DND-41 (cell line): ENCODE results near the gene TSPEAR.
"Not testable (repeated sequence)": the region's sequence is repeated elsewhere in the genome, so short reads cannot be mapped to it uniquely, and the experiment has no call there.

Source experiments
- ATAC-seq: fragments of 200-7000 bp; cut with Tn5 transposase; 3 replicates; pipeline ENCODE4 v1.9.1; 2021; ENCODE audit warnings: low read depth; ENCODE audit not compliant: insufficient read depth
- DNase-seq: peaks from one replicate; pipeline ENCODE4 v3.0.0-alpha.2; 2020
- H2AFZ ChIP-seq: 2 replicates; pipeline ENCODE4 v1.6.0; 2012; ENCODE audit warnings: low read depth, low read length
- H3K27ac ChIP-seq: 2 replicates; pipeline ENCODE4 v1.5.1; 2012; ENCODE audit warnings: low read length, inconsistent platforms
- H3K27me3 ChIP-seq: fragments of 200-600 bp; sonication (generic); 2 replicates; pipeline ENCODE4 v1.6.0; 2012; ENCODE audit warnings: low read length, mild to moderate bottlenecking, inconsistent platforms; ENCODE audit not compliant: insufficient read depth, poor library complexity
- H3K36me3 ChIP-seq: 2 replicates; pipeline ENCODE4 v1.5.1; 2012; ENCODE audit warnings: low read length, inconsistent platforms; ENCODE audit not compliant: insufficient read depth
- H3K4me1 ChIP-seq: 2 replicates; pipeline ENCODE4 v1.5.1; 2012; ENCODE audit warnings: mild to moderate bottlenecking, low read length; ENCODE audit not compliant: insufficient read depth
- H3K4me2 ChIP-seq: 2 replicates; pipeline ENCODE4 v1.6.0; 2012; ENCODE audit warnings: mild to moderate bottlenecking, moderate library complexity, low read length, inconsistent platforms; ENCODE audit not compliant: insufficient read depth
- H3K4me3 ChIP-seq, 2 experiments: fragments of 200-600 bp in 1 of 2; shearing (Covaris generic) in 1 of 2; 2 replicates each; pipeline ENCODE4 v1.5.1; 2012 to 2016; ENCODE audit warnings: inconsistent platforms in 2 of 2, low read length in 2 of 2, mild to moderate bottlenecking in 2 of 2, low read depth in 1 of 2, moderate library complexity in 1 of 2
- H3K79me2 ChIP-seq: 2 replicates; pipeline ENCODE4 v1.6.0; 2012; ENCODE audit warnings: low read length, inconsistent platforms; ENCODE audit not compliant: insufficient read depth
- H3K9ac ChIP-seq: 2 replicates; pipeline ENCODE4 v1.6.0; 2012; ENCODE audit warnings: low read depth, mild to moderate bottlenecking, inconsistent platforms, low read length, moderate library complexity
- H3K9me3 ChIP-seq: 2 replicates; pipeline ENCODE4 v1.5.1; 2012; ENCODE audit warnings: low read length, moderate library complexity, mild to moderate bottlenecking, inconsistent platforms; ENCODE audit not compliant: insufficient read depth, severe bottlenecking
- H4K20me1 ChIP-seq: 2 replicates; pipeline ENCODE4 v1.6.0; 2012; ENCODE audit warnings: low read length; ENCODE audit not compliant: insufficient read depth
- EZH2 ChIP-seq: IDR thresholded peaks from 3 replicates; pipeline ENCODE4 v1.6.1; 2012; ENCODE audit warnings: borderline replicate concordance, low read depth, mild to moderate bottlenecking, moderate library complexity, low read length, inconsistent platforms; ENCODE audit not compliant: severe bottlenecking
- TF ChIP-seq, protein P1 (sequence below): IDR thresholded peaks from 2 replicates; pipeline ENCODE4 v1.5.1; 2012; ENCODE audit warnings: borderline replicate concordance, low read length, moderate library complexity, mild to moderate bottlenecking; ENCODE audit not compliant: poor library complexity, severe bottlenecking; ENCODE audit errors: extremely low read depth

TSPEAR gene

DNA sequence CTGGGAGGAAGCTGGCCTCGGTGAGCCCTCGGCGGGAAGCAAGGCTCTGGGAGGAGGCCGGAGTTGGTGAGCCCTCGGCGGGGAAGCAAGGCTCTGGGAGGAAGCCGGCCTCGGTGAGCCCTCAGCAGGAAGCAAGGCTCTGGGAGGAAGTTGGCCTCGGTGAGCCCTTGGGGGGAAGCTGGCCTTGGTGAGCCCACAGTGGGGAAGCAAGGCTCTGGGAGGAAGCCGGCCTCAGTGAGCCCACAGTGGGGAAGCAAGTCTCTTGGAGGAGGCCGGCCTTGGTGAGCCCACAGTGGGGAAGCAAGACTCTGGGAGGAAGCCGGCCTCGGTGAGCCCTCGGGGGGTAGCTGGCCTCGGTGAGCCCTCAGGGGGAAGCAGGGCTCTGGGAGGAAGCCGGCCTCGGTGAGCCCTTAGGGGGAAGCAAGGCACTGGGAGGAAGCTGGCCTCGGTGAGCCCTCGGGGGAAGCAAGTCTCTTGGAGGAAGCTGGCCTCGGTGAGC lies 207.4 kb downstream of the TSPEAR start:
- no peak overlapping the region for H2AFZ ChIP-seq
- no peaks in the 10 kb centered on the region for H3K36me3 ChIP-seq
- no peak for DNase-seq
- ATAC-seq = no peak
- no peak overlapping the region for H3K27ac ChIP-seq
- no peaks in the 10 kb centered on the region for H3K79me2 ChIP-seq
- TF ChIP-seq EZH2 = no peak
- TF ChIP-seq, protein P1, sequence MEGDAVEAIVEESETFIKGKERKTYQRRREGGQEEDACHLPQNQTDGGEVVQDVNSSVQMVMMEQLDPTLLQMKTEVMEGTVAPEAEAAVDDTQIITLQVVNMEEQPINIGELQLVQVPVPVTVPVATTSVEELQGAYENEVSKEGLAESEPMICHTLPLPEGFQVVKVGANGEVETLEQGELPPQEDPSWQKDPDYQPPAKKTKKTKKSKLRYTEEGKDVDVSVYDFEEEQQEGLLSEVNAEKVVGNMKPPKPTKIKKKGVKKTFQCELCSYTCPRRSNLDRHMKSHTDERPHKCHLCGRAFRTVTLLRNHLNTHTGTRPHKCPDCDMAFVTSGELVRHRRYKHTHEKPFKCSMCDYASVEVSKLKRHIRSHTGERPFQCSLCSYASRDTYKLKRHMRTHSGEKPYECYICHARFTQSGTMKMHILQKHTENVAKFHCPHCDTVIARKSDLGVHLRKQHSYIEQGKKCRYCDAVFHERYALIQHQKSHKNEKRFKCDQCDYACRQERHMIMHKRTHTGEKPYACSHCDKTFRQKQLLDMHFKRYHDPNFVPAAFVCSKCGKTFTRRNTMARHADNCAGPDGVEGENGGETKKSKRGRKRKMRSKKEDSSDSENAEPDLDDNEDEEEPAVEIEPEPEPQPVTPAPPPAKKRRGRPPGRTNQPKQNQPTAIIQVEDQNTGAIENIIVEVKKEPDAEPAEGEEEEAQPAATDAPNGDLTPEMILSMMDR = no peak
- H3K4me1 ChIP-seq = no peaks in the 10 kb centered on the region
- no peak overlapping the region for H3K9ac ChIP-seq
- no peak overlapping the region for H3K4me2 ChIP-seq
- no peak overlapping the region for H3K4me3 ChIP-seq
- H3K27me3 ChIP-seq = no peaks in the 10 kb centered on the region
- no peaks in the 10 kb centered on the region for H3K9me3 ChIP-seq
- no peaks in the 10 kb centered on the region; the same call in 1 of the 2 replicates for H4K20me1 ChIP-seq

- not testable (repeated sequence) for H4K20me1 ChIP-seq, H3K4me3 ChIP-seq, H3K79me2 ChIP-seq, H3K36me3 ChIP-seq, H3K4me1 ChIP-seq, H2AFZ ChIP-seq, H3K9ac ChIP-seq, H3K9me3 ChIP-seq, DNase-seq, H3K4me2 ChIP-seq, ATAC-seq, H3K27me3 ChIP-seq, H3K27ac ChIP-seq
Observed at GRCh38 chr21:44503006-44503889, 208.1 kb downstream of the TSPEAR start.

- Histone ChIP-seq H2AFZ (no peak overlapping the region), H3K4me1 (no peaks in the 10 kb centered on the region), H3K4me3 (no peak overlapping the region), H3K27ac (no peak overlapping the region), H3K79me2 (no peaks in the 10 kb centered on the region), H3K27me3 (peaks cover 4% of the 10 kb centered on the region), H3K4me2 (no peak overlapping the region), H3K9me3 (no peaks in the 10 kb centered on the region), H3K9ac (no peak overlapping the region), H3K36me3 (no peaks in the 10 kb centered on the region), H4K20me1 (no peaks in the 10 kb centered on the region; the same call in 1 of the 2 replicates)
- TF ChIP-seq EZH2 = no peak
- TF ChIP-seq, protein P1 = no peak
- DNase-seq (no peak), ATAC-seq (no peak)
Observed at GRCh38 chr21:44502171-44502958, 209.0 kb downstream of the TSPEAR start.

DNA sequence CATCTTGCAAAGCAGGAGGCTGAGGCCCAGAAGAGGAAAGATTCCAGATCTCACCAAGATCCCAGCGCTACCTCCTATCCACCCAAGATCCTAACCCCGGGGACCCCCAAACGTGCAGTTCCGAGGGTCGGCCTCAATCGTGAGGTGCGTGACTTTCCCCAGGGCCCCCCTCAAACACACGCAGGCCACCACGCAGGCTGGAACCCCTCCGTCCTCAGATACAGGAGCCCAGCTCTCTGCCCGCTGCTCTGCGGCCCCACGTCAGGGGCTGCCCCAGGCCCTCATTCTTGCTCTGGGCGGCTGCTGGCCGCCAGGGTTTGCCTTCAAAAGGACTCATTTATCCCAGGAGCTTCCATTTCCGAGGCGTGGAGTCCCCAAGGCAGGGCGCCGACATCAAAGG lies 211.3 kb downstream of the TSPEAR start:
- Histone ChIP-seq H2AFZ (no peak overlapping the region), H3K27ac (no peak overlapping the region), H3K79me2 (no peaks in the 10 kb centered on the region), H4K20me1 (no peaks in the 10 kb centered on the region; the same call in 1 of the 2 replicates), H3K36me3 (no peaks in the 10 kb centered on the region), H3K4me1 (no peaks in the 10 kb centered on the region), H3K9ac (no peak overlapping the region), H3K4me3 (no peak overlapping the region), H3K4me2 (no peak overlapping the region), H3K27me3 (peaks cover 4% of the 10 kb centered on the region), H3K9me3 (no peaks in the 10 kb centered on the region)
- ATAC-seq = no peak
- TF ChIP-seq EZH2 = no peak
- TF ChIP-seq, protein P1 = no peak
- DNase-seq = no peak
